Measurements from ENCODE around the gene DVL2. TPM values are rescaled to one million over a fixed set of nuclear protein-coding genes. Genes with fewer than 3 reads are reported as not detected.

DVL2 gene
- total RNA-seq, 4 donors from 2014 or later: 5.1 to 83.2 (median 53.5) TPM

GRCh38 chr17:7260151-7260550 is 25.8 kb upstream of the DVL2 start:
- Histone ChIP-seq H3K27me3 (peaks cover 21 to 27% of the 10 kb centered on the region in 2 donors), H3K4me3 (no peak overlapping the region), H3K36me3 (no peaks in the 10 kb centered on the region), H3K4me1 (no peaks in the 10 kb centered on the region), H3K27ac (no peak overlapping the region), H3K9me3 (no peaks in the 10 kb centered on the region)
- no peak for DNase-seq
- TF ChIP-seq POLR2A (IDR thresholded peaks at IDR 0.05) (no peak), CTCF (IDR thresholded peaks at IDR 0.05) (no peak)
- intact Hi-C loops (cut with DNase I; ENCODE audit: low total_unique reads): no loop called here

DNA sequence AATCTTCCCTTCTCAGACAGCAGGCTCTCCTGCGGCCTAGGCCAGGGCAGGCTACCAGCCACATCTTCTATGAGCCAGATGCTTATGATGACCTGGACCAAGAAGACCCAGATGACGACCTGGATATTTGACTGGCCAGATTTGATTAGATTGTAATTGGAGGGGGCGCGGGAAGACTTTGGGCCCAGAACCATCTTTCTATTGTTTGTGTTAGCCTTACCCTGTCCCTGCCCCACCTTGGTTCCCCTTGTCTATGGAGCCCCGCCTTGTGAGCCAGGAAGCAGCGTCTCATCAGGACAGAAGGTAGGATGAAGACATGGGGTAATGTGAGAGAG is 25.2 kb upstream of the DVL2 start:
- H3K36me3 ChIP-seq: no peaks in the 10 kb centered on the region
- no peak for DNase-seq
- H3K27me3 ChIP-seq: peaks cover 21 to 27% of the 10 kb centered on the region in 2 donors
- no peak overlapping the region for H3K27ac ChIP-seq
- intact Hi-C loops (cut with DNase I; ENCODE audit: low total_unique reads): no loop called here
- H3K4me1 ChIP-seq: no peaks in the 10 kb centered on the region
- H3K9me3 ChIP-seq: no peaks in the 10 kb centered on the region
- no peak overlapping the region for H3K4me3 ChIP-seq
- TF ChIP-seq CTCF (IDR thresholded peaks at IDR 0.05): no peak
- TF ChIP-seq POLR2A (IDR thresholded peaks at IDR 0.05): no peak

GRCh38 chr17:7258731-7259554 is 24.6 kb upstream of the DVL2 start:
- TF ChIP-seq POLR2A (IDR thresholded peaks at IDR 0.05): no peak
- TF ChIP-seq CTCF (IDR thresholded peaks at IDR 0.05): no peak
- H3K27me3 ChIP-seq: peaks cover 21 to 26% of the 10 kb centered on the region in 2 donors
- no peak overlapping the region for H3K27ac ChIP-seq
- no peak for DNase-seq
- no peaks in the 10 kb centered on the region for H3K4me1 ChIP-seq
- no peaks in the 10 kb centered on the region for H3K36me3 ChIP-seq
- H3K9me3 ChIP-seq: no peaks in the 10 kb centered on the region
- intact Hi-C loops (cut with DNase I; ENCODE audit: low total_unique reads): no loop called here
- no peak overlapping the region for H3K4me3 ChIP-seq

DNA sequence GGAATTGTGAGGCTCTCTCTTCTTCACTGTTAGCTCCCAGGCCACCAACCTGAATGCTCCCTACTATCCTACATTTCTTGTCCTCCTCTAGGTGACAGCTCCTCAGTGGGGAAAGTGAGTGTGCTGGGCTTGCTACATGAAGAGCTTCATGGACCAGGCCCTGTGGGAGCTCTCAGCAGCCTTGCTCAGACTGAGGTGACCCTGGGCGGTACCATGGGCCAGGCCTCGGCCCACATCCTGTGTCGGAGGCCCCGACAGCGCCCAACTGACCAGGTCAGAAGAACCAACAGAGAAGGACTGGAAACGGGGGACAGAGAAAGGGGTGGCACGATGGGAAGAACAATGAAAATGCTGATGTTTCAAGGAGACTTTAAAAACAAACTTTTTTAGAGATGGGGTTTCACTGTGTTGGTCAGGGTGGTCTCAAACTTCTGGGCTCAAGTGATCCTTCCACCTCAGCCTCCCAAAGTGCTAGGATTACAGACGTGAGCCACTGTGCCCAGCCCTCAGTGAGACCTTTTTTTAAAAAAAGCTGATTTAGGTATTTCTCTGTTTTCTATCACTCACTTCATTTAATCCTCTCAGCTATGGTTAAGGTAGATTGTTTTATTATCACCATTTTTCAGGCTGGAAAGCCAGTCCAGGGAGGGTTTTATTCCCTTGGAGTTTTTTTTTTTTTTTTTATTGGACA is 22.6 kb upstream of the DVL2 start:
- no peak for DNase-seq
- Histone ChIP-seq H3K27ac (no peak overlapping the region), H3K4me3 (no peak overlapping the region), H3K36me3 (no peaks in the 10 kb centered on the region), H3K4me1 (peaks cover 0 to 6% of the 10 kb centered on the region in 2 donors), H3K9me3 (no peaks in the 10 kb centered on the region), H3K27me3 (peaks cover 8 to 11% of the 10 kb centered on the region in 2 donors)
- TF ChIP-seq POLR2A (IDR thresholded peaks at IDR 0.05): no peak
- no peak for TF ChIP-seq CTCF (IDR thresholded peaks at IDR 0.05)
- intact Hi-C loops (cut with DNase I; ENCODE audit: low total_unique reads): no loop called here

DNA sequence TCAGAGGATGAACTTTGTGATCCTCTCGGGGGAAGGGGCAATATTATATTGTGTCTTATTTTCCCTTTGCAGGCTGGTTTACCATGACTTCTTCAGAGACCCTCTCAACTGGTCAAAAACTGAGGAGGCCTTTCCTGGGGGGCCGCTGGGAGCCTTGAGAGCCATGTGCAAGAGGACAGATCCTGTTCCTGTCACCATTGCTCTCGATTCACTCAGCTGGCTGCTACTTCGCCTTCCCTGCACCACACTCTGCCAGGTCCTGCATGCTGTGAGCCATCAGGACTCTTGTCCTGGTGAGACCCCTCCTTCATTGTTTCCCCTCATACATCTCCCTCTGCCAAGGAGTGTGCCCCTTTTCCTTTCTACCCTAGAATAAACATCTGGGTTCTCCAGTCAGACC is 20.2 kb upstream of the DVL2 start:
- no peak for TF ChIP-seq POLR2A (IDR thresholded peaks at IDR 0.05)
- no peak for TF ChIP-seq CTCF (IDR thresholded peaks at IDR 0.05)
- no peak for DNase-seq
- no peaks in the 10 kb centered on the region for H3K36me3 ChIP-seq
- no peak overlapping the region for H3K27ac ChIP-seq
- H3K9me3 ChIP-seq: no peaks in the 10 kb centered on the region
- intact Hi-C loops (cut with DNase I; ENCODE audit: low total_unique reads): no loop called here
- H3K27me3 ChIP-seq: no peaks in the 10 kb centered on the region
- peaks cover 0 to 18% of the 10 kb centered on the region in 2 donors for H3K4me1 ChIP-seq
- no peak overlapping the region for H3K4me3 ChIP-seq
